Endodermal cell (in vitro differentiated cells): ENCODE results near the gene BBS9. TPM values are rescaled to one million over a fixed set of nuclear protein-coding genes. Genes with fewer than 3 reads are reported as not detected.

Source experiments
- DNase-seq: peaks from one replicate; pipeline ENCODE4 v3.0.0-alpha.2; 2017
- H3K27ac ChIP-seq: 2 replicates; pipeline ENCODE4 v1.5.1; 2013; ENCODE audit warnings: mild to moderate bottlenecking, low read depth, low read length, moderate library complexity
- H3K27me3 ChIP-seq: 2 replicates; pipeline ENCODE4 v1.6.1; 2013; ENCODE audit warnings: mild to moderate bottlenecking, low read length, moderate library complexity; ENCODE audit not compliant: insufficient read depth, control insufficient read depth, poor library complexity, severe bottlenecking
- H3K36me3 ChIP-seq: 2 replicates; pipeline ENCODE4 v1.7.0; 2013; ENCODE audit warnings: mild to moderate bottlenecking, low read length, moderate library complexity; ENCODE audit not compliant: control insufficient read depth, insufficient read depth
- H3K4me1 ChIP-seq: one replicate; pipeline ENCODE4 v1.7.0; 2013; ENCODE audit warnings: low read length; ENCODE audit not compliant: control insufficient read depth, insufficient read depth
- H3K4me3 ChIP-seq: 2 replicates; pipeline ENCODE4 v1.5.1; 2013; ENCODE audit warnings: mild to moderate bottlenecking, low read length, moderate library complexity
- H3K9ac ChIP-seq: 2 replicates; pipeline ENCODE4 v1.6.1; 2013; ENCODE audit warnings: mild to moderate bottlenecking, low read length, moderate library complexity; ENCODE audit not compliant: poor library complexity, severe bottlenecking; ENCODE audit errors: extremely low read depth
- H3K9me3 ChIP-seq: 2 replicates; pipeline ENCODE4 v1.6.1; 2013; ENCODE audit warnings: mild to moderate bottlenecking, low read length, moderate library complexity; ENCODE audit not compliant: control insufficient read depth
- H3K27ac Mint-ChIP-seq: 2 replicates; pipeline ENCODE4 v1.8.0; 2020; ENCODE audit warnings: mixed read lengths
- H3K27me3 Mint-ChIP-seq: 2 replicates; pipeline ENCODE4 v1.8.0; 2021; ENCODE audit warnings: mild to moderate bottlenecking, mixed read lengths; ENCODE audit not compliant: insufficient read depth
- H3K36me3 Mint-ChIP-seq: 2 replicates; pipeline ENCODE4 v1.8.0; 2020; ENCODE audit warnings: low read depth, mixed read lengths
- H3K4me1 Mint-ChIP-seq: 2 replicates; pipeline ENCODE4 v1.8.0; 2020; ENCODE audit warnings: mixed read lengths
- H3K4me3 Mint-ChIP-seq: 2 replicates; pipeline ENCODE4 v1.8.0; 2020; ENCODE audit warnings: mild to moderate bottlenecking, moderate library complexity, mixed read lengths
- H3K9me3 Mint-ChIP-seq: 2 replicates; pipeline ENCODE4 v1.8.0; 2020; ENCODE audit warnings: mild to moderate bottlenecking, mixed read lengths
- WGBS, 2 experiments: methylation state at CpG; one replicate each; pipeline versions ENCODE4 v1.1.5 to v1.1.7; 2013; ENCODE audit warnings: missing lambda C conversion rate in 2 of 2, mixed read lengths in 1 of 2; ENCODE audit not compliant: insufficient coverage in 1 of 2, insufficient read length in 1 of 2; 5-methylcytosine and 5-hydroxymethylcytosine counted together
- total RNA-seq, 2 donors: library from RNA; stranded (reverse); fragmentation: NEBNext Ultra II Directional in 1 of 2; extraction: Animal tissue kit (Norgen Biotek cat#: 25700) in 1 of 2; gene quantifications; 2 replicates in 1 of 2; 3 replicates in 1 of 2; pipeline ENCODE4 v1.2.1, GENCODE V29; 2021
- TF ChIP-seq, protein P1 (sequence below): fragments of 200-600 bp; sonication (generic); conservative IDR thresholded peaks from 2 replicates; pipeline ENCODE4 v1.5.0; 2021; ENCODE audit warnings: antibody characterized with exemption, mild to moderate bottlenecking

Gene BBS9
- total RNA-seq, 2 donors from 2014 or later = 20.7 to 21.6 TPM

DNA sequence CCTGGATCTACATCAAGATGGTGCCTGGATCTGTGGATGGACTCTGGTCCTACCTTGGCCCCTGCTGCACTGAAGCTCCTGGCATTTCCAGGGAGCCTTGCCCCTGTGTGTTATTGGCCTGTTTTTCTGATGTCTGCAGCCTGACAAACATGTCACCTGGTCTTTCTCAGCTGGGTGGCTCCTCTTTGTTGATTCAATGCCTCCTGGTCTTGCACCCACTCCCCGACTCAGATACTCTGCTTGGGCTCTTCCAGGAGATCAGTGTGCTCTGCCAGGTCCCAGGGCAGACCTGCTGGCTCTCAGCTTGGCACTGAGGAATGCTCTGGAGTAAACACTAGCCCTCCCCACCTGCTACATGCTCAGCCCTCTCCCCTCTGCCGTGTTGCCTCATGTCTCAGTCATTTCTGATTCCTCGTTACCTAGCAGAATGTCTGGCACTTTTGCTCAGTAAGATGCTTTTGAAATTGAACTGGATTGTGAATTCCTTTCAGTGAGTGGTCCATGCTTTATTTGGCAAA, 522.7 kb downstream of the BBS9 start:
- peaks cover 15% of the 10 kb centered on the region for H3K9me3 Mint-ChIP-seq
- H3K4me3 ChIP-seq = no peak overlapping the region

DNA sequence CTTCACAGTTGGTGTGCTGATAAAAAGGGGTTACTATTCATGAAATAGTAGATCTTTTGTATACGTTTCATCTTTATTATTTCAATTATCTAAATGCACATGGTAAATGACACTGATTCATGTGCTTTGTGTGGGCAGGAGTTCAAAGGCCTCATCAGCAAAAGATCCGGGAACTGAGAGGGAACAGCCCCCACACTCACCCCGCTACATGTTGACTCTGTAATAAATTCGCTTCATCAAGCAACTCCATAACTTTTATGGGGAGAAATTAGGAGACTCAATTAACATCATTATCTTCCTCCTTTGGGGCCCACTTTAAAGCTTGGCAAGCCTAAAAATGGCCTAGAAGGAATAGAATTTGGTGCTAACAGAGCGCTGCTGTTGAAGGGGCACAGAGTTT, 525.3 kb downstream of the BBS9 start:
- Histone ChIP-seq H3K9me3 (no peaks in the 10 kb centered on the region), H3K4me3 (no peak overlapping the region), H3K36me3 (no peaks in the 10 kb centered on the region), H3K4me1 (peaks cover 3% of the 10 kb centered on the region), H3K9ac (no peak overlapping the region), H3K27me3 (no peaks in the 10 kb centered on the region), H3K27ac (no peak overlapping the region)
- H3K4me3 Mint-ChIP-seq = no peak overlapping the region
- H3K27ac Mint-ChIP-seq = no peak overlapping the region
- TF ChIP-seq, protein P1, sequence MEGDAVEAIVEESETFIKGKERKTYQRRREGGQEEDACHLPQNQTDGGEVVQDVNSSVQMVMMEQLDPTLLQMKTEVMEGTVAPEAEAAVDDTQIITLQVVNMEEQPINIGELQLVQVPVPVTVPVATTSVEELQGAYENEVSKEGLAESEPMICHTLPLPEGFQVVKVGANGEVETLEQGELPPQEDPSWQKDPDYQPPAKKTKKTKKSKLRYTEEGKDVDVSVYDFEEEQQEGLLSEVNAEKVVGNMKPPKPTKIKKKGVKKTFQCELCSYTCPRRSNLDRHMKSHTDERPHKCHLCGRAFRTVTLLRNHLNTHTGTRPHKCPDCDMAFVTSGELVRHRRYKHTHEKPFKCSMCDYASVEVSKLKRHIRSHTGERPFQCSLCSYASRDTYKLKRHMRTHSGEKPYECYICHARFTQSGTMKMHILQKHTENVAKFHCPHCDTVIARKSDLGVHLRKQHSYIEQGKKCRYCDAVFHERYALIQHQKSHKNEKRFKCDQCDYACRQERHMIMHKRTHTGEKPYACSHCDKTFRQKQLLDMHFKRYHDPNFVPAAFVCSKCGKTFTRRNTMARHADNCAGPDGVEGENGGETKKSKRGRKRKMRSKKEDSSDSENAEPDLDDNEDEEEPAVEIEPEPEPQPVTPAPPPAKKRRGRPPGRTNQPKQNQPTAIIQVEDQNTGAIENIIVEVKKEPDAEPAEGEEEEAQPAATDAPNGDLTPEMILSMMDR = no peak
- H3K27me3 Mint-ChIP-seq = no peaks in the 10 kb centered on the region
- H3K36me3 Mint-ChIP-seq = no peaks in the 10 kb centered on the region
- H3K4me1 Mint-ChIP-seq = peaks cover 18% of the 10 kb centered on the region
- no peaks in the 10 kb centered on the region for H3K9me3 Mint-ChIP-seq
- WGBS, 2 experiments = 90 to 91% methylated on average over 2 to 5 of the region's 5 CpGs
- DNase-seq = no peak

More for the DNA sequence above, 522.7 kb downstream of the BBS9 start:
- WGBS, 2 experiments = 77 to 89% methylated on average over 3 of the region's 3 CpGs
- peaks cover 18% of the 10 kb centered on the region for H3K9me3 ChIP-seq
- peaks cover 3% of the 10 kb centered on the region for H3K4me1 ChIP-seq
- no peaks in the 10 kb centered on the region for H3K36me3 ChIP-seq
- no peaks in the 10 kb centered on the region for H3K27me3 Mint-ChIP-seq
- peaks cover 14% of the 10 kb centered on the region for H3K36me3 Mint-ChIP-seq
- TF ChIP-seq, protein P1 = no peak
- H3K27me3 ChIP-seq = no peaks in the 10 kb centered on the region
- H3K27ac Mint-ChIP-seq = peak overlapping the region; percentile 72
- no peak overlapping the region for H3K27ac ChIP-seq
- DNase-seq = peak; percentile 68
- peaks cover 20% of the 10 kb centered on the region for H3K4me1 Mint-ChIP-seq
- no peak overlapping the region for H3K4me3 Mint-ChIP-seq
- no peak overlapping the region for H3K9ac ChIP-seq

Other genes with a start within 250 kb of the BBS9 start
- 10 to 100 TPM; 41.8 to 52.9 TPM for gene KBTBD2, start 237.8 kb upstream of the BBS9 start, total RNA-seq
- 10 to 100 TPM; 58.0 to 68.0 TPM for gene FKBP9, start 172.1 kb upstream of the BBS9 start, total RNA-seq
- gene NT5C3A, start 66.8 kb upstream of the BBS9 start, total RNA-seq = 10 to 100 TPM; 17.5 to 22.1 TPM
- gene RP9, start 20.2 kb upstream of the BBS9 start, total RNA-seq = 10 to 100 TPM; 15.0 to 18.0 TPM